Muscle layer of duodenum (tissue), 2 donors: ENCODE measurements around the gene LCP2.
A peak's percentile ranks its signal among the peaks of the same experiment; 100 is the strongest.

Experiments
- H3K27ac ChIP-seq: one replicate; pipeline ENCODE4 v1.7.0; 2013; ENCODE audit warnings: mild to moderate bottlenecking, low read length
- H3K27me3 ChIP-seq: one replicate; pipeline ENCODE4 v1.7.0; 2013; ENCODE audit warnings: low read depth, mild to moderate bottlenecking, control low read depth, low read length
- H3K36me3 ChIP-seq, 2 donors: one replicate each; pipeline ENCODE4 v1.7.0; 2013; ENCODE audit warnings: low read length in 2 of 2, control low read depth in 1 of 2, mild to moderate bottlenecking in 1 of 2; ENCODE audit not compliant: insufficient read depth in 2 of 2, control insufficient read depth in 1 of 2
- H3K4me1 ChIP-seq, 2 donors: one replicate each; pipeline ENCODE4 v1.7.0; 2013; ENCODE audit warnings: low read length in 2 of 2, mild to moderate bottlenecking in 2 of 2, control low read depth in 1 of 2, moderate library complexity in 1 of 2; ENCODE audit not compliant: insufficient read depth in 2 of 2, control insufficient read depth in 1 of 2
- H3K4me3 ChIP-seq, 2 donors: one replicate each; pipeline ENCODE4 v1.7.0; 2013; ENCODE audit warnings: low read length in 2 of 2, low read depth in 1 of 2, mild to moderate bottlenecking in 1 of 2
- H3K9me3 ChIP-seq, 2 donors: one replicate each; pipeline ENCODE4 v1.7.0; 2013; ENCODE audit warnings: low read length in 2 of 2, control low read depth in 1 of 2, mild to moderate bottlenecking in 1 of 2; ENCODE audit not compliant: control insufficient read depth in 1 of 2
- donor health status: healthy.

Gene LCP2

GRCh38 chr5:170336065-170336464 lies 38.5 kb upstream of the LCP2 start:
- H3K4me3 ChIP-seq, result no peak overlapping the region
- peaks cover 0 to 6% of the 10 kb centered on the region in 2 donors for H3K4me1 ChIP-seq
- H3K27ac ChIP-seq, result no peak overlapping the region
- no peaks in the 10 kb centered on the region for H3K36me3 ChIP-seq
- no peaks in the 10 kb centered on the region for H3K9me3 ChIP-seq
- no peaks in the 10 kb centered on the region for H3K27me3 ChIP-seq

- H3K27me3 ChIP-seq, result no peaks in the 10 kb centered on the region
- no peaks in the 10 kb centered on the region for H3K9me3 ChIP-seq
- no peak overlapping the region for H3K27ac ChIP-seq
- H3K4me1 ChIP-seq, result peaks cover 0 to 13% of the 10 kb centered on the region in 2 donors
- H3K36me3 ChIP-seq, result no peaks in the 10 kb centered on the region
- H3K4me3 ChIP-seq, result no peak overlapping the region
Observed at GRCh38 chr5:170334626-170335025, 37.0 kb upstream of the LCP2 start.

GRCh38 chr5:170333161-170333910 lies 35.8 kb upstream of the LCP2 start:
- H3K27me3 ChIP-seq, result no peaks in the 10 kb centered on the region
- H3K9me3 ChIP-seq, result no peaks in the 10 kb centered on the region
- no peaks in the 10 kb centered on the region for H3K36me3 ChIP-seq
- peaks cover 0 to 13% of the 10 kb centered on the region in 2 donors for H3K4me1 ChIP-seq
- peak overlapping the region; percentile 41 for H3K27ac ChIP-seq
- H3K4me3 ChIP-seq, result no peak overlapping the region

GRCh38 chr5:170332058-170332457 lies 34.5 kb upstream of the LCP2 start:
- no peaks in the 10 kb centered on the region for H3K9me3 ChIP-seq
- no peak overlapping the region for H3K4me3 ChIP-seq
- peaks cover 0 to 13% of the 10 kb centered on the region in 2 donors for H3K4me1 ChIP-seq
- no peaks in the 10 kb centered on the region for H3K36me3 ChIP-seq
- H3K27ac ChIP-seq, result peak overlapping the region; percentile 60
- H3K27me3 ChIP-seq, result no peaks in the 10 kb centered on the region

GRCh38 chr5:170330568-170331054 lies 33.0 kb upstream of the LCP2 start:
- peak overlapping the region; percentile 57 for H3K27ac ChIP-seq
- H3K27me3 ChIP-seq, result no peaks in the 10 kb centered on the region
- H3K4me3 ChIP-seq, result no peak overlapping the region
- H3K36me3 ChIP-seq, result no peaks in the 10 kb centered on the region
- no peaks in the 10 kb centered on the region for H3K9me3 ChIP-seq
- peaks cover 0 to 13% of the 10 kb centered on the region in 2 donors for H3K4me1 ChIP-seq

GRCh38 chr5:170329524-170329923 lies 31.9 kb upstream of the LCP2 start:
- H3K36me3 ChIP-seq, result no peaks in the 10 kb centered on the region
- no peak overlapping the region for H3K27ac ChIP-seq
- H3K4me3 ChIP-seq, result no peak overlapping the region
- no peaks in the 10 kb centered on the region for H3K9me3 ChIP-seq
- H3K27me3 ChIP-seq, result no peaks in the 10 kb centered on the region
- H3K4me1 ChIP-seq, result peaks cover 0 to 13% of the 10 kb centered on the region in 2 donors

- Histone ChIP-seq H3K4me3 (no peak overlapping the region), H3K36me3 (no peaks in the 10 kb centered on the region), H3K27ac (no peak overlapping the region), H3K27me3 (no peaks in the 10 kb centered on the region), H3K4me1 (peaks cover 0 to 13% of the 10 kb centered on the region in 2 donors), H3K9me3 (no peaks in the 10 kb centered on the region)
Observed at GRCh38 chr5:170327829-170328228, 30.3 kb upstream of the LCP2 start.

GRCh38 chr5:170327168-170327567 lies 29.6 kb upstream of the LCP2 start:
- H3K27ac ChIP-seq, result no peak overlapping the region

GRCh38 chr5:170319301-170319700 lies 21.7 kb upstream of the LCP2 start:
- Histone ChIP-seq H3K27ac (no peak overlapping the region), H3K36me3 (no peaks in the 10 kb centered on the region), H3K4me3 (no peak overlapping the region), H3K4me1 (peaks cover 8 to 22% of the 10 kb centered on the region in 2 donors), H3K9me3 (no peaks in the 10 kb centered on the region), H3K27me3 (no peaks in the 10 kb centered on the region)

More at GRCh38 chr5:170327168-170327567, 29.6 kb upstream of the LCP2 start:
- H3K36me3 ChIP-seq, result no peaks in the 10 kb centered on the region
- no peaks in the 10 kb centered on the region for H3K9me3 ChIP-seq
- peaks cover 0 to 13% of the 10 kb centered on the region in 2 donors for H3K4me1 ChIP-seq
- H3K27me3 ChIP-seq, result no peaks in the 10 kb centered on the region
- H3K4me3 ChIP-seq, result no peak overlapping the region

- H3K27ac ChIP-seq, result no peak overlapping the region
- peaks cover 13 to 36% of the 10 kb centered on the region in 2 donors for H3K4me1 ChIP-seq
Observed at GRCh38 chr5:170317499-170317898, 19.9 kb upstream of the LCP2 start.

GRCh38 chr5:170316937-170317336 lies 19.4 kb upstream of the LCP2 start:
- Histone ChIP-seq H3K36me3 (no peaks in the 10 kb centered on the region), H3K9me3 (no peaks in the 10 kb centered on the region), H3K27ac (no peak overlapping the region), H3K27me3 (no peaks in the 10 kb centered on the region), H3K4me3 (no peak overlapping the region), H3K4me1 (peaks cover 17 to 41% of the 10 kb centered on the region in 2 donors)

More at GRCh38 chr5:170317499-170317898, 19.9 kb upstream of the LCP2 start:
- Histone ChIP-seq H3K27me3 (no peaks in the 10 kb centered on the region), H3K9me3 (no peaks in the 10 kb centered on the region), H3K4me3 (no peak overlapping the region), H3K36me3 (no peaks in the 10 kb centered on the region)
